GM12872 (cell line): Measurements from ENCODE around the gene EMC1.

Experiments used
- CTCF ChIP-seq: IDR thresholded peaks from 3 replicates; pipeline ENCODE4 v1.5.1; 2011; ENCODE audit warnings: low read depth, mild to moderate bottlenecking, low read length, moderate library complexity; ENCODE audit not compliant: insufficient read depth

EMC1 gene

GRCh38 chr1:19179597-19180264, 71.6 kb downstream of the EMC1 start:
- TF ChIP-seq CTCF = peak; percentile 29; the same call in 1 of the 3 replicates

DNA sequence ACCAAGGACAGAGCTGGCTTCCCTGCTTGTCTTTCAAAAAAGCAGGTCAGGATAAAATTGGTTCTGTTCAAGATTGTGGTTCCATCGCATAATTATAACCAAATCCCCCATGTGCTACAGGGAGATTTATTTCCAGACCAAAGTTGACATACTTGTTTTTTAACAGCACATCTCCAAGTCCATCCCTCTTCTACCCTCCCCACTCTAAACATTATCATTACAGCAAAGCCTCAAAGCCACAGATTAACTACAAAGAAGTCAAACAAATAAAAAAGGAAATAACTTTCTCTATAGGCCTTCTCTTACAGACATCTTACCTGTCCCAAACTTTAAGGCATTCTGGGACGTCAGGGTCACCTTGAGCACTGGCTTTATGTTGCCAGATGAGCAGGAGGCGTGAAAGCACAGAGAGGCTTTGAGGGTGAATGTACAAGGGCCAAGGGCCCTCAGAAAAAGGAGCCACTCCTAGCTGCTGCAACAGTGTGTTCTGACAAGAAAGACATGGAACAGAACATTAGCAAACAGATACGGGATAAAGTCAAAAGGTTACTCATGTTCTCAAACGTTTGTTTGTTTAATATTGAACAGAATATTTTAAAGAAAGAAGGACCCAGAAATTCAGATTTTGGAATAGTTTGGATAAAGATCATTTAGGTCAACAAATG, 72.5 kb downstream of the EMC1 start:
- TF ChIP-seq CTCF = no peak

- no peak for TF ChIP-seq CTCF
Observed at GRCh38 chr1:19177811-19178210, 73.5 kb downstream of the EMC1 start.

GRCh38 chr1:19169642-19170041, 81.7 kb downstream of the EMC1 start:
- TF ChIP-seq CTCF = no peak

DNA sequence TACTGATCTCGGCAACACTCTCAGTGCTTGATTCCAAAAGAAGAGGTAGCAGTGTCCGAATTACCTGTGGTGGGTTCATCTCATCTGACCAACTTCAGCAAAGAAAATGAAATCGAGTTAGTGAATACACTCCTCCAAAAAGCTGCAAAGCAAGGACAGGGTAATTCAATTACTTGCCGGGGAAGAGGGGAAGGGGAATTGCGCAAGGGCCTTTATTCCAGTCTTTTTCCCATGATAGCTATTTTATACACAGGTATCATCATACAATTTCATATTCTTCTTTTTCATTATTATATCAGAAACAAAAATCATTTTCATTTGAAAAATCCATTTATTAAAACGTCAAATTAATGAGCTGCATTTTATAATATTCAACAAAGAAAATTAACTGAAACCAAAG, 84.2 kb downstream of the EMC1 start:
- no peak for TF ChIP-seq CTCF

- no peak for TF ChIP-seq CTCF
Observed at GRCh38 chr1:19166066-19166465, 85.3 kb downstream of the EMC1 start.
